ENCODE measurements around the gene RABGAP1. TPM values are rescaled to one million over a fixed set of nuclear protein-coding genes. Genes with fewer than 3 reads are reported as not detected.

RABGAP1 gene
- total and polyA plus RNA-seq, 3 donors from 2014 or later, result 53.0 to 113 (median 94.0) TPM

GRCh38 chr9:122931226-122932121 lies 9.3 kb upstream of the RABGAP1 start, which contains the start of gene ZBTB26:
Gene ZBTB26, minus strand, starts transcription at chr9:122931512. Its CDS starts 11,578 bp downstream, at chr9:122919934.
- intact Hi-C loops (cut with DNase I; ENCODE audit: low total_unique reads), result no loop called here
- DNase-seq, result peak; percentile 98
- Histone ChIP-seq H3K27ac (peak within 1 kb of the TSS; percentile 72 to 88), H3K4me3 (peak within 1 kb of the TSS; percentile 82 to 91), H3K27me3 (no peaks in the 10 kb centered on the region), H3K9me3 (no peaks in the 10 kb centered on the region), H3K4me1 (peaks cover 20% of the 10 kb centered on the region), H3K36me3 (ENCODE audit: low read depth, missing control alignments) (no peaks in the 10 kb centered on the region)
- TF ChIP-seq POLR2A (IDR thresholded peaks at IDR 0.05), result no peak
- TF ChIP-seq CTCF (IDR thresholded peaks at IDR 0.05), result no peak
- 0 to 1% methylated on average over 18 to 43 of the region's 51 CpGs for WGBS, 2 donors

- Histone ChIP-seq H3K27me3 (no peaks in the 10 kb centered on the region), H3K36me3 (ENCODE audit: low read depth, missing control alignments) (no peaks in the 10 kb centered on the region), H3K4me1 (peaks cover 28% of the 10 kb centered on the region), H3K9me3 (no peaks in the 10 kb centered on the region), H3K4me3 (no peak overlapping the region), H3K27ac (no peak overlapping the region)
- TF ChIP-seq CTCF (IDR thresholded peaks at IDR 0.05), result no peak
- intact Hi-C loops (cut with DNase I; ENCODE audit: low total_unique reads), result no loop called here
- 94 to 99% methylated on average over 5 of the region's 5 CpGs for WGBS, 2 donors
- DNase-seq, result no peak
These were observed 4.4 kb upstream of the RABGAP1 start for GRCh38 chr9:122936464-122936863.

GRCh38 chr9:122936883-122937282 lies 3.9 kb upstream of the RABGAP1 start:
- Histone ChIP-seq H3K27ac (no peak overlapping the region), H3K27me3 (no peaks in the 10 kb centered on the region), H3K9me3 (no peaks in the 10 kb centered on the region), H3K36me3 (ENCODE audit: low read depth, missing control alignments) (no peaks in the 10 kb centered on the region), H3K4me3 (no peak overlapping the region), H3K4me1 (peaks cover 31% of the 10 kb centered on the region)
- 78 to 79% methylated on average over 1 of the region's 1 CpG for WGBS, 2 donors
- TF ChIP-seq POLR2A (IDR thresholded peaks at IDR 0.05), result no peak
- no peak for TF ChIP-seq CTCF (IDR thresholded peaks at IDR 0.05)
- DNase-seq, result no peak
- intact Hi-C loops (cut with DNase I; ENCODE audit: low total_unique reads), result no loop called here

GRCh38 chr9:122939601-122940000 lies 1.2 kb upstream of the RABGAP1 start:
- no peak for DNase-seq
- WGBS, 2 donors, result 41 to 49% methylated on average over 4 of the region's 4 CpGs
- intact Hi-C loops (cut with DNase I; ENCODE audit: low total_unique reads), result no loop called here

More at GRCh38 chr9:122939601-122940000, 1.2 kb upstream of the RABGAP1 start:
- no peaks in the 10 kb centered on the region for H3K9me3 ChIP-seq
- H3K27ac ChIP-seq, result no peak overlapping the region
- peaks cover 28% of the 10 kb centered on the region for H3K4me1 ChIP-seq
- H3K27me3 ChIP-seq, result no peaks in the 10 kb centered on the region
- H3K36me3 ChIP-seq (ENCODE audit: low read depth, missing control alignments), result no peaks in the 10 kb centered on the region
- H3K4me3 ChIP-seq, result no peak overlapping the region
- TF ChIP-seq CTCF (IDR thresholded peaks at IDR 0.05), result no peak
- TF ChIP-seq POLR2A (IDR thresholded peaks at IDR 0.05), result no peak

Measured in testis (tissue), 3 donors.